PFSK-1 (cell line): ENCODE measurements around the gene MEGF11.

ENCODE experiments used
- FOXP2 ChIP-seq: optimal IDR thresholded peaks from 2 replicates; pipeline ENCODE3; 2011; ENCODE audit warnings: borderline replicate concordance, control low read depth, inconsistent platforms; ENCODE audit not compliant: insufficient read depth; ENCODE audit errors: extremely low read length, extremely low read depth
- POLR2AphosphoS5 ChIP-seq: IDR thresholded peaks from 2 replicates; pipeline ENCODE4 v1.6.1; 2012; ENCODE audit warnings: low read depth, mild to moderate bottlenecking, control low read depth, low read length, moderate library complexity
- REST ChIP-seq, 2 experiments: IDR thresholded peaks; 2 replicates each; pipeline versions ENCODE4 v1.6.1 to v1.8.0; 2011 to 2012; ENCODE audit warnings: low read depth in 2 of 2, low read length in 2 of 2, control low read depth in 1 of 2, inconsistent platforms in 1 of 2, mild to moderate bottlenecking in 1 of 2, moderate library complexity in 1 of 2; ENCODE audit not compliant: insufficient read depth in 1 of 2
- SIN3A ChIP-seq: IDR thresholded peaks from 2 replicates; pipeline ENCODE4 v1.6.1; 2012; ENCODE audit warnings: mild to moderate bottlenecking, low read length, moderate library complexity, borderline replicate concordance; ENCODE audit not compliant: insufficient read depth
- TAF1 ChIP-seq: IDR thresholded peaks from 2 replicates; pipeline ENCODE4 v1.6.1; 2012; ENCODE audit warnings: low read length, control low read depth, borderline replicate concordance; ENCODE audit not compliant: insufficient read depth

Gene MEGF11

GRCh38 chr15:66065325-66065724 lies 188.2 kb downstream of the MEGF11 start:
- TF ChIP-seq SIN3A (no peak), POLR2AphosphoS5 (no peak), FOXP2 (no peak), REST (IDR thresholded peaks at IDR 0.05; ENCODE audit: insufficient read depth in 1 of 2, low read depth in 2 of 2, low read length in 2 of 2) (no peak), TAF1 (no peak)

GRCh38 chr15:66063147-66063546 lies 190.4 kb downstream of the MEGF11 start:
- TF ChIP-seq REST (IDR thresholded peaks at IDR 0.05; ENCODE audit: insufficient read depth in 1 of 2, low read depth in 2 of 2, low read length in 2 of 2), result no peak
- TF ChIP-seq TAF1, result no peak
- TF ChIP-seq POLR2AphosphoS5, result no peak
- no peak for TF ChIP-seq SIN3A
- no peak for TF ChIP-seq FOXP2

GRCh38 chr15:66057089-66057488 lies 196.5 kb downstream of the MEGF11 start:
- no peak for TF ChIP-seq FOXP2
- TF ChIP-seq TAF1, result no peak
- TF ChIP-seq SIN3A, result no peak
- TF ChIP-seq POLR2AphosphoS5, result no peak
- no peak for TF ChIP-seq REST (IDR thresholded peaks at IDR 0.05; ENCODE audit: insufficient read depth in 1 of 2, low read depth in 2 of 2, low read length in 2 of 2)

GRCh38 chr15:66053991-66054390 lies 199.6 kb downstream of the MEGF11 start:
- no peak for TF ChIP-seq TAF1

GRCh38 chr15:66051833-66052232 lies 201.7 kb downstream of the MEGF11 start:
- TF ChIP-seq TAF1, result no peak
- TF ChIP-seq POLR2AphosphoS5, result no peak
- no peak for TF ChIP-seq REST (IDR thresholded peaks at IDR 0.05; ENCODE audit: insufficient read depth in 1 of 2, low read depth in 2 of 2, low read length in 2 of 2)
- no peak for TF ChIP-seq SIN3A
- no peak for TF ChIP-seq FOXP2
